Esophagus (tissue), 2 donors: ENCODE measurements around the gene MLPH. TPM values are rescaled to one million over a fixed set of nuclear protein-coding genes. Genes with fewer than 3 reads are reported as not detected.

Source experiments
- H3K27ac ChIP-seq, 2 donors: one replicate each; pipeline ENCODE4 v1.5.1; 2013; ENCODE audit warnings: low read depth in 2 of 2, mild to moderate bottlenecking in 2 of 2, inconsistent platforms in 1 of 2, low read length in 1 of 2, moderate library complexity in 1 of 2
- H3K27me3 ChIP-seq, 2 donors: one replicate each; pipeline ENCODE4 v1.6.1; 2013; ENCODE audit warnings: low read length in 2 of 2, control low read depth in 1 of 2, mild to moderate bottlenecking in 1 of 2; ENCODE audit not compliant: insufficient read depth in 2 of 2, control insufficient read depth in 1 of 2
- H3K36me3 ChIP-seq, 2 donors: one replicate each; pipeline ENCODE4 v1.6.1; 2013; ENCODE audit warnings: low read length in 1 of 2; ENCODE audit not compliant: control insufficient read depth in 2 of 2, insufficient read depth in 2 of 2
- H3K4me1 ChIP-seq, 2 donors: one replicate each; pipeline ENCODE4 v1.6.1; 2013; ENCODE audit warnings: low read length in 1 of 2; ENCODE audit not compliant: control insufficient read depth in 2 of 2, insufficient read depth in 2 of 2
- H3K4me3 ChIP-seq, 2 donors: one replicate each; pipeline ENCODE4 v1.5.1; 2013; ENCODE audit warnings: low read length in 2 of 2, mild to moderate bottlenecking in 2 of 2, low read depth in 1 of 2, moderate library complexity in 1 of 2
- H3K9me3 ChIP-seq, 2 donors: one replicate each; pipeline ENCODE4 v1.6.1; 2013; ENCODE audit warnings: mild to moderate bottlenecking in 2 of 2, low read depth in 1 of 2, low read length in 1 of 2, moderate library complexity in 1 of 2; ENCODE audit not compliant: control insufficient read depth in 2 of 2, insufficient read depth in 1 of 2
- WGBS, 2 donors: extraction: QIAGEN DNeasy Blood & Tissue Kit; methylation state at CpG; one replicate each; pipeline ENCODE4 v1.1.7; 2013; 5-methylcytosine and 5-hydroxymethylcytosine counted together
- polyA plus RNA-seq, 2 donors: library from polyadenylated mRNA; stranded (reverse); fragments of 200-250 nt; gene quantifications; one replicate each; pipeline ENCODE4 v1.2.3, GENCODE V29; 2013
- donor health status: healthy with polysubstance abuse.
- donor health status: Bipolar disorder and iron deficiency.

MLPH gene
- polyA plus RNA-seq, 2 donors, result 3.4 to 4.4 TPM

DNA sequence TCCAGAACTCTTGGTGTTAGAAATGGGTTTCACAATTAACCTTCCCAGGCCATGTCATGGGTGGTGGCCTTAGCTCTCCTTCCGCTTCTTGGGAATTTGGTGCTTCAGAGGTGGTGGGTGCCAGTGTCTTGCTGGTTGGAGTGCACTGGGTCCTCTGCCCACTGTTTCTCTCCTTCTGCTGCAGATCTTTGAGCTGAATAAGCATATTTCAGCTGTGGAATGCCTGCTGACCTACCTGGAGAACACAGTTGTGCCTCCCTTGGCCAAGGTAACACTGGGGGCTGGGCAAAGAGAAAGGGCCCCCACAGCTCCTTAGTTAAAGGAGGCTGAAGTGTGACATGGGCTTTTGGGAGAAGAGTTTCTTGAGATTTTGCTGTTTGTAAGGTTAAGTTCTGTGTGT lies 47.3 kb downstream of the MLPH start:
- peaks cover 0 to 2% of the 10 kb centered on the region in 2 donors for H3K4me1 ChIP-seq
- H3K4me3 ChIP-seq, result no peak overlapping the region
- H3K27ac ChIP-seq, result no peak overlapping the region
- no peaks in the 10 kb centered on the region for H3K9me3 ChIP-seq
- 100% methylated on average over 1 of the region's 1 CpG for WGBS, 2 donors
- no peaks in the 10 kb centered on the region for H3K27me3 ChIP-seq
- no peaks in the 10 kb centered on the region for H3K36me3 ChIP-seq

DNA sequence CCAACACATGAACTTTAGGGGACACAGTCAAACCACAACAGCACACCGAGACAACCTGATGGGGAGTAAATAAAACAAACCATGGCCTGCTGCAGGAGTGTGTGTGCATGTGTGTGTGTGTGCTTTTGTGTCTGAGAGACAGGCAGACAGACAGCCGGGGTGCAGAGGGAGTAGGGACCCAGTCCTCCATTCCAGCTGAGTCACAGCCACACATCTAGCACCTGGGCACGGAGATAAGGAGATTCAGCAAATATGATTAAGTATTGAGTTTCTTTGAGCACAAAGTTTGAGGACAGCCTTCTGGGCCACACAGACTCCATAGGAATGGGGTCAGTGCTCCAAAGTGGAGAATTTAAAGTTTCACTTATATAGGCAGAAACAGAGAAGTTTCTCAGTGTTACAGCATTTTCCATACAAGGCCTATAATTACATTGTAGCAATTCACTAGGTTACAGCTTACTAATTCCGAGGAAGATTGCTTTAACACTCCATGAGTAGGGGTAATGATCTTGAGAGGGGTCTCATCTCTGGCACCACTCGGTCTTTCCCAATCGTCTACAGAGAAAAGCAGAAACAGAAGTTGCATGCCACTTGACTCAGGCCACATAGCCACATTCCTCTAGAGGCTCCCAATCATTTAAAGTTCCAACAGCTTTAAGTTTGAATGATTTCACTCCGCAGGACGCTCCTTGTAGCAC lies 48.5 kb downstream of the MLPH start:
- H3K4me1 ChIP-seq, result peaks cover 0 to under 1% of the 10 kb centered on the region in 2 donors
- 86 to 93% methylated on average over 8 of the region's 8 CpGs for WGBS, 2 donors
- no peak overlapping the region for H3K27ac ChIP-seq
- H3K36me3 ChIP-seq, result no peaks in the 10 kb centered on the region
- no peak overlapping the region for H3K4me3 ChIP-seq
- H3K9me3 ChIP-seq, result no peaks in the 10 kb centered on the region
- no peaks in the 10 kb centered on the region for H3K27me3 ChIP-seq

DNA sequence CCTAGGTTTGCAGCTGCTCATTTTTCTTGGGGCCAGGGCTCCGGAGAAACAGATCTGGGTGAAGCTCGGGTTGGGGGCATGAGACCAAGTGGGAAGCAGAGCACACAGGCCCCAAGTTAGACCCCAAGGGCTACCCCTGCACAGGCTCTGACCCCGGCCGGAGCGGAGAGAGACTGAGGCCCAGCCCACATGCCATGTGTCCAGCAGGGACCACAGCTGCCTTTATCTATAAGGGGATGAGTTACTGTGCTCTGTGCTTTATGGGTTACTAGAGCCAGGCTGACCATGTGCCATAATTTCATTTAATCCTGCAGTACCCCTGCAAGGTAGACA lies 49.0 kb downstream of the MLPH start:
- H3K4me1 ChIP-seq, result peaks cover 0 to 5% of the 10 kb centered on the region in 2 donors
- no peak overlapping the region for H3K4me3 ChIP-seq
- H3K27ac ChIP-seq, result no peak overlapping the region
- H3K36me3 ChIP-seq, result no peaks in the 10 kb centered on the region
- H3K27me3 ChIP-seq, result no peaks in the 10 kb centered on the region
- no peaks in the 10 kb centered on the region for H3K9me3 ChIP-seq
- 87 to 95% methylated on average over 5 of the region's 5 CpGs for WGBS, 2 donors

DNA sequence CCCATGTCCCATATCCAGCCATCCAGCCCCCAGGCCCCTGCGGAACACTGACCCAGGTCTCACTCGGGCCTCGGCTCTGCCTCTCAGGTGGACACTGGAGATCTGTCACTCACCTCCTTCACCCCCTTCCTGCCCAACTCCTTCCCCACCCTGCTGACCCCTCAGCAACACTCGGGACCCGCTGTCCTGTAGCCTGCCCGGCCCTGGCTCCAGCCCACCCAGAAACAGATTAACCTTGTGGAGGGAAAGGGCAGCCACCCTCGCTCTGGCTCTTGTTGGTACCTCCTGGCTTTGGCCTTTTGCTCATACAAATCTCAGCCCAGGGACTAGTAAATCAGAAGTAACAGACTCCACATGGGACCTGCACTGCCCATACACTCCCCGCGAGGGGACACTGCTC lies 49.6 kb downstream of the MLPH start:
- 92% methylated on average over 9 of the region's 9 CpGs for WGBS, 2 donors

DNA sequence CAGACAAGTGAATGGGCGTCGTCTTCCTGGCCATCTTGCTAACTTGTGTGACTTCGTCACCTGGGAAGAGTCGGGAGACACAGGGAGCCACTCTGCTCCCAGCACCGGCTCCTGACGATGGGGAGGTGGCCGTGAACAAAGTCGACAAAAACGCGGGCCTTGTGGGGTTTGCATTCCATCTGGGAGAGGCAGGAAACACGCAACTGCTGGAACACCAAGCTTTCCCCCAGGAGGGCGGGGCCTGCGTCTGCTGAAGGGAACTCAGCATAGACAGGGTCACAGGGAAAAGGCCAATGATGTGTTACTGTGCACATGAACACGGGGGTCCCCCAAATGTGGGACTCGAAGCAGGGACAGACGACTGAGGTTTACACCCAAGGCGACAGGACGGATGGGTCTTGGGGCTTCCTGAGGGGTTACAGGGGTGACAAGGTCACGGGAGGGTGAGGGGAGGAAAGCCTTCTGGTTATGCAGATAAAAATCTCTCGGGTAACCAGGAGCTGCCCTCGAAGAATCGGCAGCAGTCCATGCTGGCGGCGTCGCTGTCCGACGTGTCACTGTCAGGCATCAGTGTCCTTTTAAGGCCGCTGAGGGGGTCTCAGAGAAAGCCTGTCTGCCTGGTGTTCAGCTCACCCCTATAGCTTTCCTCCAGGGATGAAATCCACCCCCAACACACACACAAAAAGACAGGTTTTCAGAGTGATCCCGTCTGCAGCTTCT lies 51.1 kb downstream of the MLPH start:
- Histone ChIP-seq H3K36me3 (no peaks in the 10 kb centered on the region), H3K27me3 (no peaks in the 10 kb centered on the region), H3K27ac (no peak overlapping the region), H3K9me3 (no peaks in the 10 kb centered on the region), H3K4me3 (no peak overlapping the region), H3K4me1 (peaks cover 3 to 6% of the 10 kb centered on the region in 2 donors)
- 75 to 82% methylated on average over 29 of the region's 29 CpGs for WGBS, 2 donors

More for the DNA sequence above, 49.6 kb downstream of the MLPH start:
- no peaks in the 10 kb centered on the region for H3K9me3 ChIP-seq
- H3K4me3 ChIP-seq, result no peak overlapping the region
- no peaks in the 10 kb centered on the region for H3K27me3 ChIP-seq
- H3K4me1 ChIP-seq, result peaks cover 0 to 6% of the 10 kb centered on the region in 2 donors
- no peak overlapping the region for H3K27ac ChIP-seq
- no peaks in the 10 kb centered on the region for H3K36me3 ChIP-seq

DNA sequence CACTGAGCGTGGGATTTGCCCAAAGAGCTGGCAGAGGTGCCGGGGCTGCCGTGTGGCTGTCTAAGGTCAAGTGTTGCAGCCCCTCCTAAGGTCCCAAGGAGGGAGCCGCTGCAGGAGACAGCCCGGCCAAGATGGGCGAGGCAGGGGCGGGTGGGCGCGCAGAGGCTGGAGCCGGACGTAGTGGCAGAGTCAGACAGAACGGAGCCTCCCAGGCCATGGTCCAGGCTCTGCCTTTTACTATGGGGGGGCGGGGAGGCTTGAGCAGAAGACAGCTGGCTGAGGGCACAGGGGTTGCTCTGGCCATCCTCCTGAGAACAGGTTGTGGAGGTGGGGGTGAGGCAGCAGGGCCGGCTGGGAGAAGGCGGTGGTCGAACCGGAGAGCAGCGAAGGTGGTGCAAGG lies 51.9 kb downstream of the MLPH start:
- Histone ChIP-seq H3K9me3 (no peaks in the 10 kb centered on the region), H3K4me3 (no peak overlapping the region), H3K4me1 (peaks cover 3 to 6% of the 10 kb centered on the region in 2 donors), H3K27ac (no peak overlapping the region), H3K27me3 (no peaks in the 10 kb centered on the region), H3K36me3 (no peaks in the 10 kb centered on the region)
- 84 to 92% methylated on average over 17 to 18 of the region's 18 CpGs for WGBS, 2 donors

DNA sequence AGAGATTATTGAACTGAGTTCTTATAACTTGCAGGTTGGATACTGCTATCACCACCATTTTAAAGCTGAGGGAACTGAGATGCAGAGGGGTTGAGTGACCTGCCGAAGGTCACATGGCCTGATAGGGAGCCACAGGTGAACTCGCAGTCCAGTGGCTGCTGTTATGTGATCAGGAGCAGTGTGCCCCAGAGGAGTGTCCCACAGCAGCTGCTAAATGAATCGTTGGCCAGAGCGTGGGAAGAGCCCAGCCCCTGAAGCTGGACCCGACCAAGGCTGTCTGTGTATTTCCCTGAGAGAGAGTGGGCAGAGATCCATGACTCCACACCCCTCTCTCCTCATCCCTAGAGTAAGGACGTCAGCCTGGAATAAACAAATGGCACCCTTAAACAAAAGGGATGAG lies 52.6 kb downstream of the MLPH start:
- 62 to 65% methylated on average over 6 of the region's 6 CpGs for WGBS, 2 donors
- Histone ChIP-seq H3K4me1 (peaks cover 3 to 6% of the 10 kb centered on the region in 2 donors), H3K36me3 (no peaks in the 10 kb centered on the region), H3K27me3 (no peaks in the 10 kb centered on the region), H3K27ac (no peak overlapping the region), H3K9me3 (no peaks in the 10 kb centered on the region), H3K4me3 (no peak overlapping the region)

DNA sequence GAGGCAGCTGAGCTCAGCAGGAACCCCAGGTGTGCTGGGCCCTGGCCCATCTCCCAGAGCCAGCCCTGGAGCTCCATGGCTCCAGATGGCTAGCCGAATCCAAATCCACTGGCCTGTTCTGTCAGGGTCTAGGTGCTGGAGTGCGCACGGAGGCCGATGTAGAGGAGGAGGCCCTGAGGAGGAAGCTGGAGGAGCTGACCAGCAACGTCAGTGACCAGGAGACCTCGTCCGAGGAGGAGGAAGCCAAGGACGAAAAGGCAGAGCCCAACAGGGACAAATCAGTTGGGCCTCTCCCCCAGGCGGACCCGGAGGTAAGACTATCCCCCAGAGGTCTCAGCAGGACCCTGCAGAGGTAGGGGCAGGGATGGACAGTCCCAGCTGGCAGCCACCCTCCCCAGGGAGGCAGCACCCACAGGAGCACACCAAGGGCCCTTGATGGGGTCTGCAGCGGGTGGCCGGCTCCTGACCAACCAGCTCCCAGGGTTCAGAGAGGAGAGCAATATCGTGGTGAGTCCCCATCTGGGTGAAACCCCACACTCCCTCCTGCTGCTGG lies 53.2 kb downstream of the MLPH start:
- H3K9me3 ChIP-seq, result no peaks in the 10 kb centered on the region
- H3K27ac ChIP-seq, result no peak overlapping the region
- H3K4me1 ChIP-seq, result peaks cover 3 to 6% of the 10 kb centered on the region in 2 donors
- WGBS, 2 donors, result 81 to 87% methylated on average over 13 of the region's 13 CpGs
- no peak overlapping the region for H3K4me3 ChIP-seq
- no peaks in the 10 kb centered on the region for H3K36me3 ChIP-seq
- H3K27me3 ChIP-seq, result no peaks in the 10 kb centered on the region

DNA sequence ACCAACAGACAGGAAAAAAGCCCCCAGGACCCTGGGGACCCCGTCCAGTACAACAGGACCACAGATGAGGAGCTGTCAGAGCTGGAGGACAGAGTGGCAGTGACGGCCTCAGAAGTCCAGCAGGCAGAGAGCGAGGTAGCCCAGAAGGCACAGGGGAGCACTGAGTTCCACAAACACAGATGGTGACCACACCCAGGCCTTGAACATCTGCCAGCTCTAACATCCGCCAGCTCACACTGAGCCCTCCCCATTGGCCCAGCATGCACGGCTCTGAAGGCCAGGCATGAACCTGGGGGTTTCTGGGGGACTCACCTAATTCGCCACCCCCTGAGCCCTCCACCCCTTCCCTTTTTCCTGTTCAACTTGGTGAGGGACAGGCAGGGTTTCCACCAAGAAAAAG lies 53.8 kb downstream of the MLPH start:
- no peaks in the 10 kb centered on the region for H3K9me3 ChIP-seq
- 27 to 34% methylated on average over 6 of the region's 6 CpGs for WGBS, 2 donors
- no peaks in the 10 kb centered on the region for H3K36me3 ChIP-seq
- H3K4me1 ChIP-seq, result peaks cover 3 to 6% of the 10 kb centered on the region in 2 donors
- no peak overlapping the region for H3K27ac ChIP-seq
- no peaks in the 10 kb centered on the region for H3K27me3 ChIP-seq
- no peak overlapping the region for H3K4me3 ChIP-seq
